GM23248 (cell line): ENCODE results near the gene ANKRD36B.
"Not testable (repeated sequence)": the region's sequence is repeated elsewhere in the genome, so short reads cannot be mapped to it uniquely, and the experiment has no call there.

Experiments used
- EZH2 ChIP-seq: fragments of 200-600 bp; sonication (generic); IDR thresholded peaks from 2 replicates; pipeline ENCODE4 v1.6.1; 2018; ENCODE audit warnings: antibody characterized with exemption, mild to moderate bottlenecking; ENCODE audit not compliant: insufficient read depth, poor library complexity, severe bottlenecking
- EZH2phosphoT487 ChIP-seq: fragments of 200-600 bp; sonication (generic); IDR thresholded peaks from 2 replicates; pipeline ENCODE4 v1.6.1; 2018; ENCODE audit warnings: antibody characterized with exemption, moderate library complexity, mild to moderate bottlenecking, low read depth; ENCODE audit not compliant: insufficient read depth

DNA sequence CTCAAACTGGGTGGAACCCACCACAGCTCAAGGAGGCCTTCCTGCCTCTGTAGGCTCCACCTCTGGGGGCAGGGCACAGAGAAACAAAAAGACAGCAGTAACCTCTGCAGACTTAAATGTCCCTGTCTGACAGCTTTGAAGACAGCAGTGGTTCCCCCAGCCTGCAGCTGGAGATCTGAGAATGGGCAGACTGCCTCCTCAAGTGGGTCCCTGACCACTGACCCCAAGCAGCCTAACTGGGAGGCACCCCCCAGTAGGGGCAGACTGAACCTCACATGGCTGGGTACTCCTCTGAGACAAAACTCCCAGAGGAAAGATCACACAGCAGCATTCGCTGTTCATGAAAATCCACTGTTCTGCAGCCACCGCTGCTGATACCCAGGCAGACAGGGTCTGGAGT lies 63.8 kb downstream of the ANKRD36B start:
- not testable (repeated sequence) for TF ChIP-seq EZH2, EZH2phosphoT487
